Mesendoderm (in vitro differentiated cells): ENCODE measurements around the gene PRMT9. TPM values are rescaled to one million over a fixed set of nuclear protein-coding genes. Genes with fewer than 3 reads are reported as not detected.
A peak's percentile ranks its signal among the peaks of the same experiment; 100 is the strongest.

Experiments
- DNase-seq: peaks from one replicate; pipeline ENCODE4 v3.0.0; 2013
- H2AK5ac ChIP-seq: 2 replicates; pipeline ENCODE4 v1.6.1; 2013; ENCODE audit warnings: low read length, inconsistent platforms
- H2BK120ac ChIP-seq: 2 replicates; pipeline ENCODE4 v1.6.1; 2013; ENCODE audit warnings: low read depth, mild to moderate bottlenecking, low read length, moderate library complexity, mixed read lengths
- H2BK15ac ChIP-seq: replicated peaks from 2 replicates; pipeline ENCODE4 v1.6.1; 2013; ENCODE audit warnings: low read depth, mild to moderate bottlenecking, moderate library complexity
- H2BK5ac ChIP-seq: 2 replicates; pipeline ENCODE4 v1.6.1; 2013; ENCODE audit warnings: low read length, inconsistent platforms
- H3K18ac ChIP-seq: 2 replicates; pipeline ENCODE4 v1.6.1; 2013; ENCODE audit warnings: mild to moderate bottlenecking, low read length, mixed read lengths
- H3K23ac ChIP-seq: one replicate; pipeline ENCODE4 v1.6.1; 2013; ENCODE audit warnings: low read length
- H3K27ac ChIP-seq: 2 replicates; pipeline ENCODE4 v1.5.1; 2013; ENCODE audit warnings: low read depth, mild to moderate bottlenecking, inconsistent platforms, low read length, moderate library complexity
- H3K27me3 ChIP-seq: 2 replicates; pipeline ENCODE4 v1.6.1; 2013; ENCODE audit warnings: low read length, control low read depth, mild to moderate bottlenecking, inconsistent platforms; ENCODE audit not compliant: insufficient read depth, poor library complexity
- H3K36me3 ChIP-seq: 2 replicates; pipeline ENCODE4 v1.6.1; 2013; ENCODE audit warnings: low read length, inconsistent platforms; ENCODE audit not compliant: control insufficient read depth, insufficient read depth
- H3K4ac ChIP-seq: one replicate; pipeline ENCODE4 v1.6.1; 2013; ENCODE audit warnings: low read depth, mild to moderate bottlenecking, low read length, moderate library complexity
- H3K4me1 ChIP-seq: 2 replicates; pipeline ENCODE4 v1.6.1; 2013; ENCODE audit warnings: low read depth, low read length, inconsistent platforms; ENCODE audit not compliant: control insufficient read depth
- H3K4me2 ChIP-seq: 2 replicates; pipeline ENCODE4 v1.6.1; 2013; ENCODE audit warnings: low read length
- H3K4me3 ChIP-seq: 2 replicates; pipeline ENCODE4 v1.5.1; 2013; ENCODE audit warnings: mild to moderate bottlenecking, low read length
- H3K56ac ChIP-seq: one replicate; pipeline ENCODE4 v1.6.1; 2013; ENCODE audit warnings: low read length
- H3K79me1 ChIP-seq: 2 replicates; pipeline ENCODE4 v1.6.1; 2013; ENCODE audit warnings: low read length, inconsistent platforms
- H3K79me2 ChIP-seq: 2 replicates; pipeline ENCODE4 v1.6.1; 2013; ENCODE audit warnings: mild to moderate bottlenecking, low read length; ENCODE audit not compliant: control insufficient read depth, insufficient read depth
- H3K9ac ChIP-seq: 2 replicates; pipeline ENCODE4 v1.6.1; 2013; ENCODE audit warnings: low read length, inconsistent platforms
- H4K5ac ChIP-seq: one replicate; pipeline ENCODE4 v1.6.1; 2013; ENCODE audit warnings: low read length
- H4K8ac ChIP-seq: one replicate; pipeline ENCODE4 v1.6.1; 2013; ENCODE audit warnings: low read depth, mild to moderate bottlenecking, control low read depth, low read length, moderate library complexity
- WGBS: extraction: QIAGEN DNeasy Blood & Tissue Kit; methylation state at CpG from one replicate; pipeline ENCODE4 v1.1.7; 2013; ENCODE audit warnings: low lambda C conversion rate, missing lambda C conversion rate; ENCODE audit not compliant: insufficient coverage; ENCODE audit errors: extremely low coverage; 5-methylcytosine and 5-hydroxymethylcytosine counted together
- polyA plus RNA-seq, 2 experiments: library from polyadenylated mRNA; stranded (reverse); fragments of 200-250 nt; gene quantifications; one replicate each; pipeline ENCODE4 v1.2.3, GENCODE V29; 2013

PRMT9 gene
- 4.7 TPM for polyA plus RNA-seq (2013, experiment 1 of 2)
- polyA plus RNA-seq (2013, experiment 2 of 2) = 4.8 TPM

DNA sequence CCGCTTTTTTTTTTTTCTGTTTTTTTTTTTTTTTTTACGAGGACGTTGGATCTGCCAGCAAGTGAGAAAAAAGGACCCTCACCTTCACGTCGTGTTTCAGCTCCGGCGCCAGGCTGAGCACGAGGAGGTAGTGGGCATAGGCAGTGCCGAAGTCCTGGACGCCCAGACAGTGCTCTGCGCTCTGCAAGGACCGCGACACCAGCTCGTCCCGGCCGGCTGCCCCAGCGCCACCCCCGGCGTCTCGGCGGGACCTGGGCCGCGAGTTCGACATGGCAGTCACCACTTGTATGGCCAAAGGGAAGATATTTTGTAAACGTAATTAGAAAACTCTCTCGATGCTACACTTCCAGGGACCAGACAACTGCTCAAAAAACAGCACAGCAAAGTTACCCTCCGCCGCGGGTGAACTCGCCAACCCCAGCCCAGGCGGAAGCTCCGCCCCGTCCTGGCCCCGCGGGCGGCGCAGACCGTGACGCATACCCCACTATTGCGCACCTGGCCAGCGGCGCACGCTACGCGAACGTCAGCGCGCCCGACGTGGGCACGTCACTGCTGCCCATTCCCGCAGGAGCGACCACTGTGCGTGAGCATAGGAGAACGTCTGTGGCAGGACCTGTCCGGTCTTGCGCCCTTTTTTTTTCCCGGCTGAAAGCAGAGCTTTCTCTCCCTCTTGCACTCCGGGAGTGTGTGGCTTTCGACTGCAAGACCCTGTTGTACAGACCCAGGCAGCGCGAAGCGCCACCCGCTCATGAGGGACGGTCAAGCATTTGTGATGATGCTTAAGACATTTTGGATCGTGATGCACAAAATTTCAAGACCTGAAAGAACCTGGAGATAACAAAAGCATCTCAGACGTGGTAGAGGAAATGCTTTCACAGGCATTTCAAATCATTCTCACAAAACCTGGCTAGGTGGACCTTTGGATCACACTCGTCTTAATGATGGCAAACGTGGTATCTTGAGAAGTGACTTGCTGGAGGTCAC lies at the start of gene PRMT9:
PRMT9 (minus strand) TSS at position 447 of the 984 bp plus-strand sequence; CDS start at position 271, 176 bp downstream.
- H2BK15ac ChIP-seq = no peak within 1 kb of the TSS
- no CpG with 5 or more reads among the region's 69 CpGs for WGBS
- H3K23ac ChIP-seq = no peak within 1 kb of the TSS
- peak within 1 kb of the TSS; percentile 34 for H4K5ac ChIP-seq
- no peak within 1 kb of the TSS for H2AK5ac ChIP-seq
- peak; percentile 90 for DNase-seq
- no peaks in the 10 kb centered on the region for H3K79me1 ChIP-seq
- no peak within 1 kb of the TSS for H2BK120ac ChIP-seq
- no peak within 1 kb of the TSS for H2BK5ac ChIP-seq
- H3K4me1 ChIP-seq = no peaks in the 10 kb centered on the region
- peaks cover 6% of the 10 kb centered on the region for H3K79me2 ChIP-seq
- peak within 1 kb of the TSS; percentile 61 for H3K4ac ChIP-seq
- H3K18ac ChIP-seq = peak within 1 kb of the TSS; percentile 57
- H3K36me3 ChIP-seq = no peaks in the 10 kb centered on the region
- peak within 1 kb of the TSS; percentile 63 for H3K4me3 ChIP-seq
- H3K9ac ChIP-seq = peak within 1 kb of the TSS; percentile 81
- peak within 1 kb of the TSS; percentile 87 for H3K4me2 ChIP-seq
- no peak within 1 kb of the TSS for H3K27ac ChIP-seq
- no peak within 1 kb of the TSS for H4K8ac ChIP-seq
- no peaks in the 10 kb centered on the region for H3K27me3 ChIP-seq
- peak within 1 kb of the TSS; percentile 89 for H3K56ac ChIP-seq

- no peak overlapping the region for H2AK5ac ChIP-seq
- H4K5ac ChIP-seq = no peak overlapping the region
- H3K36me3 ChIP-seq = no peaks in the 10 kb centered on the region
- H3K79me2 ChIP-seq = no peaks in the 10 kb centered on the region
- no peaks in the 10 kb centered on the region for H3K4me1 ChIP-seq
- peak overlapping the region; percentile 87 for H3K27ac ChIP-seq
- DNase-seq = peak; percentile 71
- WGBS = no CpG with 5 or more reads among the region's 38 CpGs
- peak overlapping the region; percentile 99 for H3K18ac ChIP-seq
- H3K4me2 ChIP-seq = peak overlapping the region; percentile 76
- H3K23ac ChIP-seq = peak overlapping the region; percentile 29
- no peaks in the 10 kb centered on the region for H3K27me3 ChIP-seq
- H3K4ac ChIP-seq = peak overlapping the region; percentile 73
- H2BK5ac ChIP-seq = no peak overlapping the region
- H3K9ac ChIP-seq = peak overlapping the region; percentile 70
- no peak overlapping the region for H2BK120ac ChIP-seq
- H3K4me3 ChIP-seq = peak overlapping the region; percentile 52
- peak overlapping the region; percentile 89 for H3K56ac ChIP-seq
- no peak overlapping the region for H4K8ac ChIP-seq
- no peak overlapping the region for H2BK15ac ChIP-seq
- no peaks in the 10 kb centered on the region for H3K79me1 ChIP-seq
Measured at GRCh38 chr4:147732518-147733235, 48.7 kb upstream of the PRMT9 start.

DNA sequence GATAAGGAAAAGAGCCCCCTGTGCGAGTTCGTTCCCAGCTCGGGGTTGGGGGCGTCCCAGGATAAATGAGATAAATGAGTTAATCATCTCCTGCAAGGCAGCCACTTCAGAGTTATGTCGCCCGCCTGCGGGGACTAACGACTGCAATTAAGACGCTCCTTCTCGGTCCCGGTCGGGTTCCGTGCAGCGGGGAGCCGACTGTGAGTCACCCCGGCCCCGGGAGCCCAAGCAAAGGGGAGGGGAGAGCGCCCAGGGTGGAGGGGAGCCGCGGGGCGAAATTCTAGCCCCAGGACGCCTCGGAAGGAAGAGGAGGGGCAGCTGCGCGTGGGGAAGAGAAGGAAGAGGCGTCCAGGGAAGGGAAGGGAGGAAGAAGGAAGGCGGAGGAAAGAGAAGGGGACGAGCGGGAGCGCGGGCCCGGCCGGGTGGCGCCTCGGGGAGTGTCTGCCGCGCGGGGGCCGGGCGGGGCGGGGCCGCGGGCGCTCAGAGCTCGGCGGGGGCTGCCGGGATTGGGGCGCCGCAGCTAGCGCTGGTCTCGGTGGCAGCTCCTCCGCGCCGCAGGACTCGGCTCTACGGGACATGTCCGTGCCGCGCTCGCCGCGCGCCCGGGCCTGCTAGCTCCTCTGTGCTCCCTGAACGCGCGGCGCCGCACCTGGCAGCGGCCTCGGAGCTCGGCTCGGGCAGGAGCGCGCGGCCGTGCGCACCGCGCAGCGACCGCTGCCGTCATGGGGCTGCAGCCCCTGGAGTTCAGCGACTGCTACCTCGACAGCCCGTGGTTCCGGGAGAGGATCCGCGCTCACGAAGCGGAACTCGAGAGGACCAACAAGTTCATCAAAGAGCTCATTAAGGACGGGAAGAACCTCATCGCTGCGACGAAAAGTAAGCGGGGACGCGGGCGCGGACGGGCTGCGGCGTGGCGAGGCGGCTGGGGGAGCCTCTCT lies 47.9 kb upstream of the PRMT9 start, which contains the start of gene ARHGAP10:
ARHGAP10 (plus strand) TSS at position 509 of the 938 bp plus-strand sequence; CDS start at position 723, 214 bp downstream.
- peak within 1 kb of the TSS; percentile 87 for H3K27ac ChIP-seq
- H3K4me2 ChIP-seq = peak within 1 kb of the TSS; percentile 76
- no CpG with 5 or more reads among the region's 106 CpGs for WGBS
- no peak within 1 kb of the TSS for H2BK15ac ChIP-seq
- no peaks in the 10 kb centered on the region for H3K79me2 ChIP-seq
- H3K36me3 ChIP-seq = no peaks in the 10 kb centered on the region
- no peak within 1 kb of the TSS for H4K5ac ChIP-seq
- no peak within 1 kb of the TSS for H4K8ac ChIP-seq
- peak; percentile 78 for DNase-seq
- H2BK5ac ChIP-seq = peak within 1 kb of the TSS; percentile 47
- no peaks in the 10 kb centered on the region for H3K27me3 ChIP-seq
- H3K23ac ChIP-seq = peak within 1 kb of the TSS; percentile 29
- peak within 1 kb of the TSS; percentile 93 for H3K4ac ChIP-seq
- peak within 1 kb of the TSS; percentile 64 for H3K4me3 ChIP-seq
- no peaks in the 10 kb centered on the region for H3K4me1 ChIP-seq
- peak within 1 kb of the TSS; percentile 95 for H2BK120ac ChIP-seq
- peak within 1 kb of the TSS; percentile 70 for H3K9ac ChIP-seq
- peak within 1 kb of the TSS; percentile 99 for H3K18ac ChIP-seq
- no peak within 1 kb of the TSS for H2AK5ac ChIP-seq
- no peaks in the 10 kb centered on the region for H3K79me1 ChIP-seq
- peak within 1 kb of the TSS; percentile 89 for H3K56ac ChIP-seq

DNA sequence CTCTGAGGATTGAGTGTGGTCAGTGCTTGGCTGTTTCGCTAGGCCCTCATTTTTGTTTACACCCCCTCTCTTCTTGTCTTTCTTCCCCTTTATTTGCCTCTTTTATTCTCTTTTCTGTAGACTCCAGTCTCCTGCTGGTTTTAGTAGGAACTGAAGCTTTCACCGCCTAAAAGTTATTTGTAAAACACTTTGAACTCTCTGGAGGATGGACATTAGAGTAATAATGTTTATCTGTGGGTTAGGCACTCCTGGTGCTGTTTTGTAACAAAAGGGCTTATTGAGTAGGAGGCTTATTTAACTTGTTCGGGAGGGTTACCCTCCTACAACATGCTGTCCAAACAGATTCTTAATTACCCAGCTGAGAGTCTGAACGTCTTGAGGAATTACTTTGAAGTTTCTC lies 46.4 kb upstream of the PRMT9 start:
- Histone ChIP-seq H3K79me2 (no peaks in the 10 kb centered on the region), H2BK15ac (no peak overlapping the region), H3K79me1 (no peaks in the 10 kb centered on the region), H3K4me1 (no peaks in the 10 kb centered on the region), H4K8ac (no peak overlapping the region), H3K56ac (no peak overlapping the region), H3K36me3 (no peaks in the 10 kb centered on the region), H3K9ac (no peak overlapping the region), H3K4me3 (no peak overlapping the region), H3K4ac (no peak overlapping the region), H3K23ac (no peak overlapping the region), H3K4me2 (no peak overlapping the region), H2BK5ac (no peak overlapping the region), H3K27me3 (no peaks in the 10 kb centered on the region), H4K5ac (no peak overlapping the region), H3K18ac (no peak overlapping the region), H2BK120ac (no peak overlapping the region), H3K27ac (no peak overlapping the region), H2AK5ac (no peak overlapping the region)
- no CpG with 5 or more reads among the region's 4 CpGs for WGBS
- DNase-seq = no peak

DNA sequence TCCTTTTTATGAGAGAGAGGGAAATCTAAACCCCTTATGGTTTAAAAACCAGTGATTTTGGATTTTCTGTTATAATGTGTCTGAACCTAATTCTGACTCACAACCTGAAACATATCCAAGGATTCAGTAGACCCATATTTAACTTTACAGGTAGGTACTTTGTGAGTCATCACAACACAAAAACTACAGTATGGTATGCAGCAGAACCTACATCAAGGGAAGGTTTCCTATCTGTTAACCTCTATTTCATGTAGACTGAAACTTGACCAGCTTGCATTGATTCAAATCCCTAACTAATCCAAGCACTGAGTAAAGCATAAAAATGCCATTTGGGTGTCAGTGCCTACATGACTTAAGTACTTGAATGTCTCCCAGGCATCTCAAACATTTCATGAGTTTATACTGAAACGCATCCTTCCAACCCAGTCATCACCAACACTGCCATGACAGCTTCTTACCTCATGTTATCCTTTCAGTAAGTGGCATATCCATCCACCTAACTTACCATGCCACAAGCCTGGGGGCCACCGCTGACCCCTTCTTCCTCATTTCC lies 43.6 kb upstream of the PRMT9 start:
- Histone ChIP-seq H3K79me2 (no peaks in the 10 kb centered on the region), H3K4me3 (no peak overlapping the region), H3K27ac (no peak overlapping the region), H3K36me3 (no peaks in the 10 kb centered on the region), H2BK120ac (no peak overlapping the region), H4K5ac (no peak overlapping the region), H2BK5ac (no peak overlapping the region), H3K18ac (no peak overlapping the region), H3K4ac (no peak overlapping the region), H2BK15ac (no peak overlapping the region), H3K23ac (no peak overlapping the region), H3K27me3 (no peaks in the 10 kb centered on the region), H4K8ac (no peak overlapping the region), H3K4me1 (no peaks in the 10 kb centered on the region), H3K9ac (no peak overlapping the region), H3K56ac (no peak overlapping the region), H2AK5ac (no peak overlapping the region), H3K79me1 (no peaks in the 10 kb centered on the region), H3K4me2 (no peak overlapping the region)
- no peak for DNase-seq
- no CpG with 5 or more reads among the region's 2 CpGs for WGBS
